Nephron progenitor cell (in vitro differentiated cells): ENCODE data around the gene MCFD2.

Experiments
- DNase-seq: peaks from one replicate; pipeline ENCODE4 v3.0.0; 2021
- H3K27ac Mint-ChIP-seq: 2 replicates; pipeline ENCODE4 v1.8.0; 2021; ENCODE audit warnings: mild to moderate bottlenecking, moderate library complexity, mixed read lengths
- H3K27me3 Mint-ChIP-seq: 2 replicates; pipeline ENCODE4 v1.8.0; 2021; ENCODE audit warnings: mild to moderate bottlenecking, low read depth, mixed read lengths; ENCODE audit not compliant: poor library complexity
- H3K36me3 Mint-ChIP-seq: 2 replicates; pipeline ENCODE4 v1.8.0; 2021; ENCODE audit warnings: low read depth, mixed read lengths
- H3K4me1 Mint-ChIP-seq: 2 replicates; pipeline ENCODE4 v1.8.0; 2021; ENCODE audit warnings: mixed read lengths
- H3K4me3 Mint-ChIP-seq: 2 replicates; pipeline ENCODE4 v1.8.0; 2021; ENCODE audit warnings: mild to moderate bottlenecking, moderate library complexity, mixed read lengths
- H3K9me3 Mint-ChIP-seq: 2 replicates; pipeline ENCODE4 v1.8.0; 2021; ENCODE audit warnings: mild to moderate bottlenecking, moderate library complexity, mixed read lengths
- CTCF ChIP-seq: fragments of 200-600 bp; sonication (generic); IDR thresholded peaks from 2 replicates; pipeline ENCODE4 v1.5.0; 2021; ENCODE audit warnings: antibody characterized with exemption

MCFD2 gene

GRCh38 chr2:46935071-46935470 is 19.5 kb upstream of the MCFD2 start:
- no peak overlapping the region for H3K27ac Mint-ChIP-seq
- no peak overlapping the region for H3K4me3 Mint-ChIP-seq
- H3K9me3 Mint-ChIP-seq: peaks cover 1% of the 10 kb centered on the region
- TF ChIP-seq CTCF: no peak
- H3K4me1 Mint-ChIP-seq: peaks cover 9% of the 10 kb centered on the region
- H3K36me3 Mint-ChIP-seq: peaks cover 21% of the 10 kb centered on the region
- no peak for DNase-seq
- no peaks in the 10 kb centered on the region for H3K27me3 Mint-ChIP-seq

GRCh38 chr2:46929612-46930011 is 14.0 kb upstream of the MCFD2 start:
- peaks cover 3% of the 10 kb centered on the region for H3K27me3 Mint-ChIP-seq
- TF ChIP-seq CTCF: no peak
- H3K9me3 Mint-ChIP-seq: peaks cover 45% of the 10 kb centered on the region
- H3K4me3 Mint-ChIP-seq: no peak overlapping the region
- no peaks in the 10 kb centered on the region for H3K4me1 Mint-ChIP-seq
- peaks cover 58% of the 10 kb centered on the region for H3K36me3 Mint-ChIP-seq
- no peak for DNase-seq
- no peak overlapping the region for H3K27ac Mint-ChIP-seq

GRCh38 chr2:46926863-46927262 is 11.3 kb upstream of the MCFD2 start:
- H3K27me3 Mint-ChIP-seq: peaks cover 3% of the 10 kb centered on the region
- no peaks in the 10 kb centered on the region for H3K4me1 Mint-ChIP-seq
- no peak for DNase-seq
- H3K27ac Mint-ChIP-seq: no peak overlapping the region
- no peak for TF ChIP-seq CTCF
- no peak overlapping the region for H3K4me3 Mint-ChIP-seq
- peaks cover 45% of the 10 kb centered on the region for H3K9me3 Mint-ChIP-seq
- H3K36me3 Mint-ChIP-seq: peaks cover 50% of the 10 kb centered on the region

GRCh38 chr2:46925474-46926351 is 10.1 kb upstream of the MCFD2 start:
- H3K27me3 Mint-ChIP-seq: peaks cover 3% of the 10 kb centered on the region
- peaks cover 44% of the 10 kb centered on the region for H3K36me3 Mint-ChIP-seq
- no peak overlapping the region for H3K4me3 Mint-ChIP-seq
- H3K9me3 Mint-ChIP-seq: peaks cover 45% of the 10 kb centered on the region
- no peak for DNase-seq
- H3K27ac Mint-ChIP-seq: no peak overlapping the region
- H3K4me1 Mint-ChIP-seq: no peaks in the 10 kb centered on the region
- TF ChIP-seq CTCF: no peak

GRCh38 chr2:46924608-46925007 is 9.0 kb upstream of the MCFD2 start:
- no peak overlapping the region for H3K4me3 Mint-ChIP-seq
- peaks cover 39% of the 10 kb centered on the region for H3K36me3 Mint-ChIP-seq
- no peak for DNase-seq
- H3K27ac Mint-ChIP-seq: no peak overlapping the region
- peaks cover 3% of the 10 kb centered on the region for H3K27me3 Mint-ChIP-seq
- peaks cover 39% of the 10 kb centered on the region for H3K9me3 Mint-ChIP-seq
- no peaks in the 10 kb centered on the region for H3K4me1 Mint-ChIP-seq
- no peak for TF ChIP-seq CTCF

- no peak overlapping the region for H3K27ac Mint-ChIP-seq
- peaks cover 36% of the 10 kb centered on the region for H3K36me3 Mint-ChIP-seq
- no peak for DNase-seq
- TF ChIP-seq CTCF: no peak
- peaks cover 35% of the 10 kb centered on the region for H3K9me3 Mint-ChIP-seq
- no peak overlapping the region for H3K4me3 Mint-ChIP-seq
- H3K27me3 Mint-ChIP-seq: peaks cover 3% of the 10 kb centered on the region
- H3K4me1 Mint-ChIP-seq: no peaks in the 10 kb centered on the region
These were observed 8.4 kb upstream of the MCFD2 start for GRCh38 chr2:46924038-46924437.
